GOT3 (cell line): ENCODE data around the gene LAPTM4A.
"Not testable (repeated sequence)": the region's sequence is repeated elsewhere in the genome, so short reads cannot be mapped to it uniquely, and the experiment has no call there.

Experiments
- DNase-seq: peaks from one replicate; lab custom pipeline; 2025; ENCODE audit warnings: mixed read lengths; lab: John Stamatoyannopoulos, UW

Gene LAPTM4A

DNA sequence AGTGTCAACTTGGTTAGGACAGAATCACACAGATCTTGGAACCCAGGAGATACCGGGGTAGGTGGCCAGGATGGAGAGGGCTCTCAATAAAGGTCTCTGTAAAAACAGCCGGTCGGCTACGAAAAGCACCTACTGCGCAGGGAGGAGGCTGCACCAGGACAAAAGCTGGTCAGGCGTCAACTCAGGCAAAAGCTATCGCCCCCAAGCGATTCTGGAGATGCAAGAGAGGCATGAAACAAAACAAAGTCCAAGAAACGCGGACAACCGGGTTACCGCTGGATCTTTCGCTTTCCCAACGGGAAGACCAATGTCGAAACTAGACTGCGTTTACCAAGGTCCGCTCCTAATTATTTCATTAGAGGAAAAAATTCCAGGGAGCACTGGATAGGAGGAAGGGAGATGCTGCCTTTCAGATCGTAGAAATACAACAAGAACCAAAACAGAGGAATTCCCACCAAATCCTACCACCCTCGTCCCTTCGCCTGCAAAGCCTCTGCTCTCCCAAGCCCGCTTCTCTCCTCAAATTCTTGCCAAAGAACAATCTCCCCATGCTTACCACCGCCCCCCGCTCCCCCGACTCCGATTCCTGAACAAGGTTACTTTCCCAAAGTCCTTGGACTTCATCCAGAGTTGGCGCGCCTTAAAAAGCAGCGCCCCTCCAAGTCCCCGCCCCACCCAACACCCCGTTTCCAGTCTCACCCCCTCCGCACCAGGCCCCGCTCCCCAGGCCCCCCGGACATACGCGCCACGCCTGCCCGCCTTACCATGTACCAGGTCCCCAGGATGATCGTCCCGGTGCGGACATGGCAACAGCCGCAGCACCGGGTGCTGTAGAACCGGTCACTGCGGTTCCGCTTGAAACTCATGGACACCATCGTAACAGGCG lies 539 bp downstream of the LAPTM4A start:
- peak; percentile 2 for DNase-seq

- no peak for DNase-seq
Measured at GRCh38 chr2:20050104-20050645, 1.3 kb downstream of the LAPTM4A start.

- DNase-seq: no peak
Measured at GRCh38 chr2:20049637-20050036, 1.8 kb downstream of the LAPTM4A start.

GRCh38 chr2:20048488-20049448 lies 2.7 kb downstream of the LAPTM4A start:
- no peak for DNase-seq

DNA sequence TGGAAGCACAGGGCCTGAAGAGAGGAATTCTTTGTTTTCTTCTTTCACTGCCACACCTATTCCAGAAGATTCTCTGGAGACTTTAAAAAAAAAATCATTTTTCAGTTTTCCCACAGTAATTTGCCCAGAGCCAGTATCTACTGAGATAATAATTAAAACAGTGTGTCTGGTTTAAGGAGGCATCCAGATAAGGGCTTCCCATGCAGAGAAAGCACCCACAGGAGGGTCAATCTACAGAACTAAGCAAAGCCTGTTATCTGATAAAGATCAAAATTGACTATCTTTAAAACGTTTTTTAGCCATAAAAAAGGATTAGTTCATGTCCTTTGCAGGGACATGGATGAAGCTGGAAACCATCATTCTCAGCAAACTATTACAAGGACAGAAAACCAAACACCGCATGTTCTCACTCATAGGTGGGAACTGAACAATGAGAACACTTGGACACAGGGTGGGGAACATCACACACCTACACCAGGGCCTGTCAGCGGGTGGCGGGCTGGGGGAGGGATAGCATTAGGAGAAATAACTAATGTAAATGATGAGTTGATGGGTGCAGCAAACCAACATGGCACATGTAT lies 5.6 kb downstream of the LAPTM4A start:
- DNase-seq: not testable (repeated sequence)

- no peak for DNase-seq
Measured at GRCh38 chr2:20044778-20045177, 6.7 kb downstream of the LAPTM4A start.

GRCh38 chr2:20042531-20042930 lies 8.9 kb downstream of the LAPTM4A start:
- no peak for DNase-seq

DNA sequence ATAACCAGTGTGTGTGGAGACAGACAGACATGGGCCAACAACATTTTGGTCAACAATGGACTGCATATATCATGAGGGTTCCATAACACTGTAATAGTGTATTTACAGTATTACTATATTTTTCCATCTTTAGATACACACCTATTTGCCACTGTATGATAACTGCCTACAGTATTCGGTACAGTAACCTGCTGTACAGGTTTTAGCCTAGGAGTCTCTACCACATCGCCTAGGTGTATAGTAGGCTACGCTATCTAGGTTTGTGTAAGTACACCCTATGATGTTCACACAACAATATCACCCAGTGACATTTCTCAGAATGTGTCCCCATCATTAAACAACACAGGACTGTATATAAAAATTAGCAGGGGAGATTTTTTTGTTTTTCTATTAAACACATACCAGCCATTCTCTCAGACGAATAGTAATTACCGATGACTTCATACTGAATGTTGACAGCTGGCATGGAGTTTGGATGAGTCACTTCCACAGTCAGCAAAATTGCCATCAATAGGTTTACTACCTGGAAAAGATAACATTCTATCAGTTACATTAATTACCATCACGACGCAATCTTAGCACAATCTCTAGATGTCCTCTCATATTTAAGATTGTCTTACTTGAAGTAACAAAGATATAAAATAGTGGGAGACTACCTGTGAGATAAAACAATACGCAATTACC lies 10.8 kb downstream of the LAPTM4A start:
- no peak for DNase-seq

- DNase-seq: no peak
Measured at GRCh38 chr2:20037660-20038059, 13.8 kb downstream of the LAPTM4A start.

- DNase-seq: no peak
Measured at GRCh38 chr2:20035955-20036666, 15.3 kb downstream of the LAPTM4A start.

DNA sequence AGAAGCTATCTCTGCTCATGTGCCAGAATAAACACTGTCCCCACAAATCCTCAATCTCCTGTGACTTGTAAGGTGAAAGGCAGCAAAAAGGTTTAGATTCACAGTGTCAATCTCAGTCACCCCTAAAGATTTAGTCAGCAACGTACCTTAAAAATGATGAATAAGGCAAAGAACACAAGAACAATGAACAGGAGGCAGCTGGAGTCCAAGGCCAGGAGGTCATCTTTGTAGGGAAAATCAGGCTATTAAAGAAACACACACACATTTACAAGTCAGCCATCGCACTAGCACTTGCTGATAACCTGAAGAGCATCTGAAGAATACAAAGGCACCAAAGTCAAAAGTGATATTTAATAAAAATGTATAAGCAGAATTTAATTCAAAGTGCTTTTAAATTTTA lies 16.6 kb downstream of the LAPTM4A start:
- no peak for DNase-seq

- DNase-seq: no peak
Measured at GRCh38 chr2:20034218-20034617, 17.2 kb downstream of the LAPTM4A start.

GRCh38 chr2:20033322-20033721 lies 18.1 kb downstream of the LAPTM4A start:
- DNase-seq: no peak

GRCh38 chr2:20030224-20030623 lies 21.2 kb downstream of the LAPTM4A start:
- DNase-seq: no peak

- no peak for DNase-seq
Measured at GRCh38 chr2:20027705-20028434, 23.6 kb downstream of the LAPTM4A start.

DNA sequence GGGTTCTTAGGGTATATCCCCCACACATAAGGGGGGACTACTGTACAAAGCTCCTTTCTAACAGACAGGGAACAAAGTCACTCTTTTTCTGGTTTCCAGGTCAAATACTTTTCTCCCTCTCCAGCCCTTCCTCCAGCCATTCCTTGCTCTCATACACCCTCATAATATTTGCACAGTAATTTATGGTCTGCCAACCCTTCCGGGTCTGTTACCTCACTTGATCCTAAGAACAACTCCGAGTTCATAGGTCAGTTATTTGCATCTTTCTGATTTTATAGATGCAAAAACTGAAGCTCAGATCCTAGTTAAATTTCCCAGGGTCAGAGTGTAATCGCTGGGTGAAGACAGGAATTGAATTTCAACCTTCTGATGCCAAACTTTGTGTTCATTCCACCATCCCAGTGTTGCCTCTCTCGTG lies 24.2 kb downstream of the LAPTM4A start:
- no peak for DNase-seq

DNA sequence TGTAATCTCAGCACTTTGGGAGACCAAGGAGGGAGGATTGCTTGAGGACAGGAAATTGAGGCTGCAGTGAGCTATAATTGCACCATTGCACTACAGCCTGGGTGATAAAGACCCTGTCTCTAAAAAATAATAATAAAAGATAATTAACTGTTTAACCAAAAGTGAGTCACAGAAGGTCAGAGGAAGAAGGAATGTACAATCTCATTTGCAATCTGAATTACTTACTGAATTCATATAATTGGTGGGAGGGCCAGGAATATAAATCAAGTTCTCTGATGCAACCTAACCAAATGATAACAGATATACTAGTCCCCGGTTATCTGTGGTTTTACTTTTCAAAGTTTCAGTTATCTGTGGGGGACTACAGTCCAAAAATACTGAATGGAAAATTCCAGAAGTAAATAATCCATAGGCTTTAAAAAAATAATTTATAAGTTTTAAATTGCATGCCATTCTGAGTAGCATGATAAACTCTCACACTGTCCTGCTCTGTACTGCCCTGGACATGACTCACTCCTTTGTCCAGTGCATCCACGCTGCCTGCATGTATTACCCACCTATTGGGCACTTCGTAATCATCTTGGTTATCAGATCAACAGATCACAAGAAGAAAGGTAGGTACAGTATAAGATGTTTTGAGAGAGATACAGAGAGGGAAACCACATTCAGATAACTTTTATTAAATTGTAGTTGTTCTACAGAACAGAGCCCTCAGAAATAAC lies 26.2 kb downstream of the LAPTM4A start:
- DNase-seq: no peak

DNA sequence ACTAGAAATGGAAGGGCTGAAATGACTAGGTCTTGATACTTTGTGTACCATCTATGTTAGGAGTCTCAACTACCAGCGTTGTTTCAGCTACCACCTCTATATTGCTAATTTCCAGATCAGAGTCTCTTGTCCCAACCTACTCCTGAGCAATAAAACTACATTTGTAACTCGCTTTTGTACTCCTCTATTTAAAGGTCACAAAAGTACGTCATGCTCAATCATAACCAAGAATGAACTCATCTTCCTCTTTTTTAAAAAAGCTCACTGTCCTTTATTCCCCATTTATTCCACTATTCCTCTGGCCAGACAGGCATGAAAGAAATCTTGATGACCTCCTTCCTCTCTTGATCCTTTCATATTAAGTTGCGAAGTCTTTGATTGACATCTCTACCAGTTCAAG lies 27.7 kb downstream of the LAPTM4A start:
- no peak for DNase-seq

- no peak for DNase-seq
Measured at GRCh38 chr2:20021405-20022009, 29.9 kb downstream of the LAPTM4A start.
